Measurements from ENCODE around the gene LAX1.

The LAX1 gene

DNA sequence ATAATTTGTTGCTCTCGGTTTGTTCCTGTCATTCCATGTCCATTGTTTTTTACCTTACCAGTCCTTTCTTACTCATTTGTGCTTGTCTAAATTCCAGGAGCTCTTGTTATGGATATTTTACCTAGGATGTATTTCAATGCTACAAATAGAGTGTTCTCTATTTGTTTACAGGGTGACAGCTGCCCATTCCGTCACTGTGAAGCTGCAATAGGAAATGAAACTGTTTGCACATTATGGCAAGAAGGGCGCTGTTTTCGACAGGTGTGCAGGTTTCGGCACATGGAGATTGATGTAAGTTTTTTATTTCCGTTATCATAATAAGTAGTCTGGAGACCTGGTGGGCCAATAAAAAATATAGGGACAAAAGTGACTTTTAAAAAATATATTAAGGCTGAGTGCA is 53.4 kb downstream of the LAX1 start:
- DNase-seq, result no peak

DNA sequence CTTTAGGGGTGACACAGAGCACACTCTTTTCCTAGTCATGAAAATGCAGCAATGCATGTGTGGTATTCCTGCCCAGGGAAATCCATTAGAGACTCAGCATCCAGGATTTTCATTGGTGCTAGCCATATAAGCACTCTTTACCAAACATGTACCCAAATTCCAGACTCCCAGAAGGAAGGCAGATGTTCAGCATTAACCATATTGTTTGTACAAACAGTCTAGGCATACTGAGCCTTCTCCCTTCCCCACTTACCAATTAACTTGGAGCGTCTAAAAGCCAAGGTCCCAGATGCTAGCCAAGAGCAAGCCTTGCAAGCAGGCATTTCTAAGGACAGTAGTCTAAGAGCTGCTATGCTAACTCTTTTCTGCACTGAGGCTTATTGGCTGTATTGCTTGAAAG is 58.3 kb downstream of the LAX1 start:
- no peak for DNase-seq
